HEK293T (cell line): ENCODE measurements around the gene CFAP73.

ENCODE experiments used
- BHLHE40 ChIP-seq: fragments of 450-650 bp; IDR thresholded peaks from 2 replicates; pipeline ENCODE4 v1.6.1; 2016; ENCODE audit warnings: mild to moderate bottlenecking, moderate library complexity, borderline replicate concordance
- CTBP1 ChIP-seq: fragments of 450-650 bp; IDR thresholded peaks from 2 replicates; pipeline ENCODE4 v1.6.1; 2016; ENCODE audit warnings: borderline replicate concordance
- ELF4 ChIP-seq: fragments of 450-650 bp; IDR thresholded peaks from 2 replicates; pipeline ENCODE4 v1.6.1; 2017; ENCODE audit warnings: antibody characterized with exemption
- FOXA1 ChIP-seq: fragments of 450-650 bp; IDR thresholded peaks from 2 replicates; pipeline ENCODE4 v1.6.1; 2016; ENCODE audit warnings: mild to moderate bottlenecking
- FOXK2 ChIP-seq: fragments of 450-650 bp; IDR thresholded peaks from 2 replicates; pipeline ENCODE4 v1.6.1; 2016; ENCODE audit warnings: mild to moderate bottlenecking
- FOXM1 ChIP-seq: fragments of 450-650 bp; IDR thresholded peaks from 2 replicates; pipeline ENCODE4 v1.6.1; 2017; ENCODE audit warnings: mild to moderate bottlenecking, borderline replicate concordance
- L3MBTL2 ChIP-seq: fragments of 450-650 bp; conservative IDR thresholded peaks from 2 replicates; pipeline ENCODE4 v1.6.1; 2016; ENCODE audit warnings: mild to moderate bottlenecking
- LEF1 ChIP-seq: fragments of 450-650 bp; IDR thresholded peaks from 2 replicates; pipeline ENCODE4 v1.6.1; 2017; ENCODE audit warnings: mild to moderate bottlenecking, borderline replicate concordance
- NFRKB ChIP-seq: fragments of 450-650 bp; IDR thresholded peaks from 2 replicates; pipeline ENCODE4 v1.6.1; 2016; ENCODE audit warnings: mild to moderate bottlenecking, moderate library complexity
- SP1 ChIP-seq: fragments of 450-650 bp; IDR thresholded peaks from 2 replicates; pipeline ENCODE4 v1.6.1; 2017
- SUZ12 ChIP-seq: fragments of 450-650 bp; IDR thresholded peaks from 2 replicates; pipeline ENCODE4 v1.6.1; 2016; ENCODE audit warnings: mild to moderate bottlenecking
- ZNF384 ChIP-seq: fragments of 450-650 bp; IDR thresholded peaks from 2 replicates; pipeline ENCODE4 v1.6.1; 2016

- TF ChIP-seq SP1, result no peak
- TF ChIP-seq CTBP1, result no peak
- no peak for TF ChIP-seq ELF4
- TF ChIP-seq BHLHE40, result no peak
- TF ChIP-seq SUZ12, result no peak
- TF ChIP-seq L3MBTL2, result no peak
- no peak for TF ChIP-seq FOXM1
- no peak for TF ChIP-seq ZNF384
- no peak for TF ChIP-seq NFRKB
- TF ChIP-seq FOXA1, result no peak
- TF ChIP-seq FOXK2, result no peak
- TF ChIP-seq LEF1, result no peak
These were observed 14.1 kb upstream of the CFAP73 start, which contains the start of gene RASAL1 for GRCh38 chr12:113135178-113136127.
